CD4-positive, alpha-beta T cell treated with Interleukin-2 at 100 ng/mL for 4 hours (primary cell): Measurements from ENCODE around the gene SOX21.

Source experiments
- DNase-seq: peaks from one replicate; pipeline ENCODE4 v3.0.0-alpha.2; 2020; ENCODE audit warnings: low spot score

Gene SOX21

DNA sequence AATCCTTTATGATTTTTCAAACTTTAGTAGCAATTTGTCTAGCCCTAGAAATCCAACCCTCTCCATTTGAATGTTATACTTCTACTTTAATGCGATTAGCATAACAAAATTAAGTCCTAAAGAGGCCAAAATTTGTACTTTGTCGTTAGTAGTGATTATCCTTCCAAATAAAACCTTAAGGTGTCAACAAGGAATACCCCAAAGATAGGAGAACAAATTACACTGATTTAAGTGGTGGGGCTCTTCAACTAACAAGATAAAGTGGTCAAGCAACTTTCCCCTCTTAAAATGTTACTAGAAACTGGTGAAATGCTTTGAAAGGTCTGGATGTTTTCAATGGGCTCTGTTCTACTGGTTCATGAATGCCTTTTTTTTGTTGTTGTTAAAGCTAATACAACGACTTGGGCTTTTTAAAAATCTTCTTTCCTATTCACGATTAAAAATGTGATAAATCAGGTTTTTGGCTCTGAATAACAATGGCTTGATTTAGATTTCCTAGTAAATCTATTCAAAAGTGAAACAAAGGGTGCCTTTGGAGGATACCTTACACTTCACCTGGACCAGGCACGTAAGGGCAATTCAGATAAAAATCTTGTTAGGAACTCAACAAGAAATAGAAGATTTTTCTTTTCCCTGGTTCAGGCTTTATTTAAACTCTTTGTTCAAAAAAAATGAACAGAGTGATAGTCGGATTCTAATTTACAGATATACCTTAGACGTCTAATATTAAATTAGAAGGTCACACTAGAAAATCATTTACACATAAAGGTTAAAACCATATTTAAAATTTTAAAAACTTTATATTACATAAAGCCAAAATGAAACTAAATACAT is 3.1 kb downstream of the SOX21 start:
- DNase-seq = no peak

DNA sequence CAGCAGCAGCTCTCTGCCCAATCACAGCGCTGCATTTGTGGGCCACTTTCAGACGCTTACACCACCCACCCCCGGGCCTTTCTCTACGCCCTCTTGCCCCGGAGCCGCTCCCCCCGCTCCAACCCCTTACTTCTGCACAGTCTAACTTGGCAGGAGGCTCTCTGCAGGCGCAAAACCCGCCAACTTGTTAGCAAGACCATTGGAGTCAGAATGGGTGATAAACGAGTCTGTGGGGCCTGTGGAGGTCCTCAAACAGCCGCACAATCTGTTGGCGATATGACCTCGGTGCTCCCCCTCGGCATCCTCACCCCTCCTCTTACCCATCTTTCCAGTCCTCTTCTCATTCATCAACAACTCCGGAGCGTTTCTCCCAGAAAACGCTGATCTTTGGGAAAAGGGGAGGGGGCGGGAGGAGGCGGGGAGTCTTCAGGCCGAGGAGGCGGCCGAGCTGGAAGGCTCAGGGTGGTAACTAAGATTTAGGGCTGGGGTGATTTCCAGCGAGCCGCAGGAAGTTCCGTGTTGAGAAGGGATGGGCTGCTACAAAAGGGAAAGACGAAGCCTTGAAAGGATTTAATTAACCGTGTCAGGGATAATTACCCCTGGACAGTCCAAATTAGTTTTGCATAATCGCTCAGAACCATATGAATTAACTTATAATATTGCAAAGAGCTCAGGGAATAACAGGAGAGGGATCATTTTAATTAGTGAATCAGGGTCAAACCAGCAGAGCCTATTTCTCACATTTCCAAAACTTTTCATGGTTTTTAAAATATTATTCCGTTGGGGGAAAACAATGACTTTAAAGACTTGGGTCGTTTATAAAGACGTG is 4.1 kb downstream of the SOX21 start:
- no peak for DNase-seq

DNA sequence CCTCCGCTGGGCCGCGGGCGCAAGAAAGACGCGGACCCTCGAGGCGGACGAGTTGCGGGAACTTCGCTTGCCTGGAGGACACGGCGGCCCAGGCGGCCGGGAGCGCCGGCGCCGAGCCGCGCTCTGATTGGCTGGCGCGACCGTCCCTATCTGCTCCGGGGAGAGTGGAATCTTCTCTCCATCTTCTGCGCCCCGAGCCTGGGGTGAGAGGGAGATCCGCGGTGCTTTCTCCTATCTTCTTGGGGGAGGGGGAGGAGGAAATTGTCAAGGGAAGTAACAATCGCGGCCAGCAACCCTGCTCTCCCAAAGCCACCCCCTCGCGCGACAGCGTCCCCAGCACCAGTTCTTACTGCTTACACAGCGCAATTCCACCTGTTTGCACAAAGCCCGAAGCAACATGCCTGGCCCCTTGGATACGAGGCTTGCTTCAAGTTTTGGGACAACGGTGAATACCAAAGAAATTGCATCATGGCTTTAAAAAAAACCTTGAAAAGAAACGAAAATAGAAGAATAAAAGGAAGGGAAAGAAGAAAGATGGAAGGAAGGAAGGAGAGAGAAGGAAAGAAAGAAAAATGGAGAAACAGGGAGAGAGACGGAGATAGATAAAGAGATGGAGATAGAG is 4.8 kb downstream of the SOX21 start:
- DNase-seq = no peak

DNA sequence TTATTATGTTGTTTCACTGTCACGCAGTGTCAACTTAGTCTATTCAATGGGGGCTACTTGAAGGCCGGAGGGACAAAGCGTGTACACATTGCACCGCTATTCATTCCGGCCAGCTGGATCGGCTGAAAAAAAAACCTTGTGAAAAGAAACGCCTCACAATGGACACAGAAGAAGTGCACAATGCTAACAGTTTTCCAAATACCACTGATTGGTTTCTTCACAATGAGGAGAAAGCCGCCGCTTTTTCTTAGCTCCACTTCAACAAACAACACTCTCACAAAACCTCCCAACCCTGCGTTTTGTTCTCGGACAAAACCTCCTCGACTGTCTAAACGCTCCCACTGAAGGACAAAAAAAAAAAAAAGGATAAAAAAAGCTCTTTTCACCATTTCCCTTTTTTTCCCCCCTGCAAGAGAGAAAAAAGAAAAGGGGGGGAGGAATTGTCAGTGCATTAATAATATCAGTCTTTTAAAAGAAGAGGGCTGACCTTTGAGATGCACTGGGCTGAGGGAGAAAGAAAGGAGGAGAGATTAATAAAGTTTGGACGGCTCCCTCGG is 5.4 kb downstream of the SOX21 start:
- DNase-seq = no peak

DNA sequence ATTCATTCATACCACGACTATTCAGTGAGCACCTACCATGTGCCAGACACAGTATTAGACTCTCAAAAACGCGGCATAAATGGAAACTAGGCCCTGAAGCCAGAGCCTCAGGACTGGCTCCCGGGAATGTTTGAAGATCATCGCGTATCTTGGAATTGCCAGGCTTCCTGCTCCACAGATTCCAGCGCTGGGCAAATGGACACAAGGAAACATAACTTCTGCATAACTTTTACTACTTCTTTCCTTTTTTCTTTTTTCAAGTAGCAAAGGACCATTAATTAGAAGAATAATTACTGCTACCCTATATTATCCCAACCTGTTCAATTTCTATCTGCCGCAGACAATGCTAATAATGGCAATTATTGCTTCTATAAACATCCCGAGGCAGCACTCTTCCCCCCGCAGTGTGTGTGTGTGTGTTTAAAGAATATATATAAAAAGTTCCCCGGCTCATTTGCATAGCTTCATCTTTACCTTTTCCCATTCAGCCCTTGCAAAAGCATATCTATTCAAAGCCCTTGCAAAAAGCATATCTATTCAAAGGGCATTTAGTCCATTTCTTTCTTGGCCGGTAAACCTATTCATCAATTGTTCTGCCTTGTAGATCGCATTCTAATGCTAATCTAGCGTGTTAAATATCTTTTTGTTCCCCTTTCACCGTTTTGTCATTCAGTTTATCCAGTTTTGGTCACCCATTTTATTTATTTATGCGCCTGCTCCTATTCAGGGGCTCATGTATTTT is 6.1 kb downstream of the SOX21 start:
- no peak for DNase-seq

DNA sequence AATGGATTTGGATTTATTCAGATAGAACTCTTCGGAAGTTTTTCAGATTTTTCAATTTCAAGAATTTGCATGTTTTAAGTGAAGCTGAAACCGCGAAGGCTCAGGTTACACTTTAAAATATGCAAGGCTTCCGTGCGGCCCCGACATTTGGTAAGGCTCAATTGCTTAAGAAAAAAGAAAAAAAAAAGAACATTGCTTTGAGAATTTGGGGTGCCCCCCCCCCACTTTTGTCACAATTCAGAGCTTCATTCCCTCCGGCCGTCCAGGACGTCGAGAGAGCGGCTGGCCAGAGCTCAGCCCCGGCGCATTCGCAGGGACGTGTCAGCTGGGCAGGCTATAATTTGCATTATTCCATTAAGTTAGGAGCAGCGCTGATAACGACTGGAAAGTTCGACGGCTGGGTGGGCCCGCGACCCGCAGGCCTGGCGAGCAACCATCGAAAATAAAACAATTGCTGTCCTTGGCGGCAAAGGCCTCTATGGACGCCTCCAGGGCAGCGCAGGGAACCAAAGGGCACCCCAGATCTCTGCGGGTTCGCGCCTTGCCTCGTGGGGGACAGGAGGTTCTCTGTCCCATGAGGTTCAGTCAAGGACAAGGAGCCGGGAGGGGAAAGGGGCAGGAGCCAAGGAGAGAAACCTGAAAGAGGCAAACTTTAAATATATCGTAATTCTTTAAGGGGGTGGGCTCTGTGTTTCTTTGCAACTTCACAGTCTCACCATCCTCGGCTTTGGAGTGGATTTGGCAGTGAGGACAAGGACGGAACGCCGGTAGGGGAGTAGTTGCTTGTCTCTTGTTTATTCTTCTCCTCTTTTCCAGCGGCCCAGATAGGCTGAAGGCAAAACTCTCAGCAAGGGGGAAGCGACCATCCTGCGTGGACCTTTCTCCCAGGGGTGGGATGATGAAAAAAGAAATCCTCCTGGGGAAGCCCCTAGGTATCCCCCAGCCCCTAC is 7.0 kb downstream of the SOX21 start:
- DNase-seq = no peak

DNA sequence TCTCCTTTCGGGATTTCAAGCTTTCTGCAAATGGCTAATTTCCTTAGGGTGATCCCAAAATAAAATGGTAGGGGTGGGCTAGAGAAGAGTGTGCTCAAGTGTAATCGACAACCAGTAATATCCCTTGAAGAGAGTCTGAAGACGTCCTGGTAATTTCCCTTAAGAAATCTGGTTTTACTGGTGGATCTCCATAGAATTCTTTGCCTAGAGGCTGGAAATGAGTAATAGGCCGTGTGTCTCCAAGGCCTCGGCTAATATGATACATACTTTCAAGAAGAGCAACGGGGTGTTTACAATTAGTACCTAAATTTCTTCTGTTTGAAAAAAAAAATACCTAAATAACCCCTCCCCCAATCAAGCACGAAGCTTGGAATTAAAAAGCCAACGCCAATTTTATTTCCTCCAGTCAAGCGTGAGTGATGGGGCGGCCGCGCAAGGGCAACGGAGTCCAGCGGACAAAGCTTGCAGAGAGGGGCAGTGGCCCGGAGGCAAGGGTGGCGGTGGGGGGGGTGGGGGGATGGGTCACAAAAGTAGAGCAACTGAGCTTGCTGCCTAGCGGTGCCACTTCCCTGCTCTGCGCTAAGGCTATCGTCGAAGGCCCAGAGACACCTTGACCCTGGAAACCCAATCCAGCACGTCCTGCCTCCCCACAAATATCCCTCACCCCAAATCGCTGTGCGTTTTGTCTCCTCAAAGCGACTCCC is 7.8 kb downstream of the SOX21 start:
- no peak for DNase-seq

DNA sequence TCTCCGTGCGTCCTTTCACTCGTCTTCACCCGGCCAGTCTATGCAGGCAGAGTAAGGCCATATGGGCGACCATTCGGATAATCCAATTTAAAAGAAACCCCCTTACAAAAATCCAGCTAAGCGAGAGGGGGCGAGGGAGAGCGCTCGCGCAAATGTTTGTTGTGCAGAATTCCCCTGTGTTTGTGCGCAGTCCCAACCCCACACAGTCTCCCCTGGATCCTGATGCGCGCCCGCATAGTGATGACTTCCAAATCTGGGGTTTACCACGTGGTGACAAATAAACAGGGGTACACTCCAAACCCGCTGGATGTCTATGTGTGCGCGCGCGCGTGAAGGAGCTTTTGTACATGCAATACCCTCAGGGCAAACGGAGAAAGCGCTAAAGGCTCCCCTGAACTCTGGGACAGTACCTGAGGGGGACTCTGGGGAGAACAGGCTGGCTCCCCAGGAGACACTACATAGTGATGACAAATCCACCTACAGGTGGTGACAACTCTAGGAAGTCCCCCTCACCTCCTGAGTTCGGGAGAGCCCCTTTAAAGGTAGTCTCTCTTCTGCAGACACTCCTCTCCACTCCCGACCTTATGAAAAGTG is 8.5 kb downstream of the SOX21 start:
- DNase-seq = no peak

DNA sequence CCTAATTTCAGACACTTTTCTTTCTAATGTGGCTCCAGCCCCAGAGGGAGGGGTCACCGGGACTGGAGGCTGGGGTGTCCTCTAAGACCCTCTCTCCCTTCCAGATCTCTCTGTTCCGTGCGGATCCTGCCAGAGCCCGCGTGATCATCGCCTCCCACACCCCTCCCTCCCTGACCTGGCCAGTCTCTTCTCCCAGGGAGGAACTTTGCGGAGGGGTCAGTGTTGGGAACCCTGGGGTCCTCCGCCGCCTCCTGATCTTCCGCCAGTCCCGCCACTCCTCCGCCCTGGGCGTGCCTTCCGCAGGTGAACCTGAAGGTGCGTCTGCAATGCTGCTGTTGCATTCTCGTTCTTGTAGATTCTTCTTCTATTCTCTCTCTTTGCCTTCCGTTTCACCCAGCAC is 9.1 kb downstream of the SOX21 start:
- DNase-seq = no peak

DNA sequence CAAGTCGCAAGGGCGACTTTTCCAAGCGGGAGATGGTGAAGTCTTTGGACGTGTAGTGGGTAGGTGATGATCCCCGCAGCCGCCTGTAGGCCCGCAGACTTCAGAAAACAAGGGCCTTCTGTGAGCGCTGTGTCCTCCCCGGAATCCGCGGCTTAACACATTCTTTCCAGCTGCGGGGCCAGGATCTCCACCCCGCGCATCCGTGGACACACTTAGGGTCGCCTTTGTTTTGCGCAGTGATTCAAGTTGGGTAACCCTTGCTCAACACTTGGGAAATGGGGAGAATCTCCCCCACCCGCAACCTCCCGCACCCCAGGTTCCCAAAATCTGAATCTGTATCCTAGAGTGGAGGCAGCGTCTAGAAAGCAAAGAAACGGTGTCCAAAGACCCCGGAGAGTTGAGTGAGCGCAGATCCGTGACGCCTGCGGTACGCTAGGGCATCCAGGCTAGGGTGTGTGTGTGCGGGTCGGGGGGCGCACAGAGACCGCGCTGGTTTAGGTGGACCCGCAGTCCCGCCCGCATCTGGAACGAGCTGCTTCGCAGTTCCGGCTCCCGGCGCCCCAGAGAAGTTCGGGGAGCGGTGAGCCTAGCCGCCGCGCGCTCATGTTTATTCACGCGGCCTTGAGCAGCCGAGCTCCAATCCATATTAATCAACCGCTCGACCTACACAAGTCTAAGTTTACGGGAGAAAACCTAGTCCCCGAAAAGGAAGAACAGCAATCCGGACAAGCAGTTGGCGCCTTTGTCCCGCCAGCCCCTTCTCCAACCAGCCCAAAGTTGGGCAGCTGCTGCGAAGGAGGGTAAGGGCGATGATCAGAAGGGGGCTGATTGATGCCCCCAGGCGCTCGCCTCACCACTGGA is 9.9 kb downstream of the SOX21 start:
- DNase-seq = no peak

DNA sequence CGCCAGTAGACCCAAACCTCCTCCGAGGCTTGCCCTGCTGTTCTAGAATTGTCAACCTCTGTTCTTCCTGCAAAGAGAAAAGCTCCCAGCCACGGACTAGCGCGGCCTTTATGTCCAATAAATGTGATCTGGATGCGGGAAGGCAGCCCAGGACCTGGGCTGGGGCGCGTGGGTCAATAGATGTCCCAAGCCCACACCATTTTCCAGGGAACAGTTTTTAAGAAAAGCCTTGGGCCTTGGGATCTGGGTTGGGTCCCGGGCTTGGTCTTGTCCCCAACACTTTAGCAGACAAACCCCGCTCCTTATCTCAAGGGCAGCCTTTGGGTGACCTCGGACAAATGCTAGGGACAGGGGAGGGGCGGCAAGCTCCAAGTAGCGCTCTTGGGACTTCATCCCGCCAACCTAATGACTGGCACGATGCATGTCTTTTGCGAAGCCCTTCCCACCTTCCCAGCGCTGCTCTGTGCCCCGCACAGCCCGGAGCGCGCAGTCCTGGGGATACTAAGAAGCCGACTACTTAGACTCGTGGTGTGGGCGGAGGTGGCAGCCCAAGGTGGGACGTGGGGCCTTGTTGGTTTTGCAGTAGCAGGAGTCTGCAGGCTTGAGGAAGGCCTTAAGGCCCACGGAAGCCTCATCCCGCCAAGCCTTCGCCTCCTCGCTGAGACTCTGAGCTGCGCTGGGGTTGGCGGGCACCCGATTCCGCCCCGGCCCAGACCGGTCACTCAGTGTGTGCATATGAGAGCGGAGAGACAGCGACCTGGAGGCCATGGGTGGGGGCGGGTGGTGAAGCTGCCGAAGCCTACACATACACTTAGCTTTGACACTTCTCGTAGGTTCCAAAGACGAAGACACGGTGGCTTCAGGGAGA is 10.8 kb downstream of the SOX21 start:
- no peak for DNase-seq

DNA sequence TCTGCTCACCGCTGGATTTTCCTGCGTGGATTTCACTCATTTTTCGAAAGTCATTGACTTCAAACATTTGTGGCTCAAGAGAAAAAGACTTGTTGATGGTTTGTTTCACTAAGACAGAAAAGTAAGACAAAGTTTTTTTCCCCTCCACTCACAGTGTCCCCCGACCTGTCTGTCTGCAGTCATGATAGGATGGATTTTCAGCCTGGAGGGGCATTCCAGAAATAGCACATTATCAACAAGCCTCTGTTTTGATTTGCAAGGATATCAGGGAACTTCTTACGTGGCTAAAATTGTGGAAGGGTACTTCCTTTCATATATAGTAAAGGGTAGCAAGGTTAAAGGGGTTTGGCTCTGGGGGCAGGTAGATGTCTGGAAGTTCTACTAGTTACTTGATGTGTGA is 11.8 kb downstream of the SOX21 start:
- no peak for DNase-seq

DNA sequence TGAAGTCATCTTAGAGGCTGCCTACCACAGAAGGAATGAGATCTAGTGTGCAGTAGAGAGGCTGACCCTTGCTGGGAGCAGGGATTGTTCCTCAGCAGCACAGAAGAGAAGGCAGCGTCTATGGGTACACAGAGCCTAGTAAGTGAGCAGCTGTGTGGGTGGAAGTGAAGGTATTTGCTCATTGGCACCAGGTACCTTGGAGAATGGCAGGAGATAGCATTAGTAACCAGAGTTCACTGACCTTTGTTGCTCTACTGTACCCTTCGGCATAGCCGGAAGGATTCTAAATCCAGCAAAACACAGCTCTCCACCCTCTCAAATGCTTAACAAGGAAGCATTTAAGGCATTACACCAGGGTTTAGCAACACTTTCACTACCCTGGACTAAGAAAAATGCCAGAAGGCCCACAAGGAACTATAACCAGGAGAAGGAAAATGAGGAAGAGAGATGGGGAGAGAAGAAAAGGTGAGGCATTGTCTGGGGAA is 12.3 kb downstream of the SOX21 start:
- no peak for DNase-seq

DNA sequence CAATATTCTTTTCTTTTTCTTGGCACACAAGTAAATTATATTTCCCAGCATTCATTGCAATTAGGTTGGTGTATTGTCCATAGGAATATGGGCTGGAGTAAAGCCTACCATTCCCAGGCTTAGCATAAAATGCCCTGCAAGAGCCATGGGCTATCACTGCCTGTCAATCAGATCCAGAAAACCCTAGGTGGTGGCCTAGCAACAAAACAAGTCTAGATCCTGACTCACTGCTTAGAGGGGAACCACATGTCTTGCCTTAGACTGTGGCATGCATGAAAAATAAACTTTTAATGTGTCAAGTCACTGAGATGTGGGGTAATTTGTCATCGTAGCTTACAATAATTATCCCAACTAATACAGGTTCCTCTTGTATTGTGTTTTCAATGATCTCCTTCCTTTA is 16.2 kb downstream of the SOX21 start:
- no peak for DNase-seq

DNA sequence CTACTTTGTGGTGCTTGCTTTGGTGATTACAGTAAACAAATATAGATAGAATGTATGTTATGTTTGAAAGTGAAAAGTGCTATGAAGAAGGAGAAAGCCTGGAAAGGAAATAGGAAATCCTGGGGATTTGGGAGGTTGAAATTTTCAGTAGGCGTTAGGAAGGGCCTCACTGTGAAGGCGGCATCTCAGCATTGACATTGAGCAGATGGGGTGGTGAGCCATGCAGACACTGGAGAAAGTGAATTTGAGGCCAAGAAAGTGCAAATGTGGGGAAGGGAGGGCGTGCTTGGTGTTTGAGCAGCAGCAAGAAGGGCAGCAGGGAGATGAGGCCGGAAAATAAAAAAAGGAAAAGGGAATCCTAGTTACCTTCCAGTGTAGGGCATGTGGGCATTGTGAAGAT is 20.3 kb downstream of the SOX21 start:
- no peak for DNase-seq

DNA sequence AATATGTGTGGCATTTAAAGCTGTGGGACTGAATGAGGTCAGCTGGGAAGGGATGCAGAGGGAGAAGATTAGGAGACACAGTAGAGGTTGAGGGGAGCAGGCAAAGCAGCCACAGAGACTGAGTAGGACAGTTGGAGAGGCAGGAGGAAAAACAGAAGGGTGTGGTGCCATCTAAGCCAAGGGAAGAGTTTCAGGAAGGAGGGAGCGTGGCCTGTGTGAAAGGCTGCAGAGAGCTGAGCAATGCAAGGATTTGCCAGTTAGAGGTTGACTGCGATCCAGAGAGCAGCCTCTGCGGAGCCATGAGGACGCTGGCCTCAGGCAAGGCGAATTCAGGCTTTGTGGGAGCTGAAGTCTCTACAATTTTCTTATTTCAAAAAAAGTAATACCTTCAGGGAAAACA is 28.9 kb downstream of the SOX21 start:
- no peak for DNase-seq

DNA sequence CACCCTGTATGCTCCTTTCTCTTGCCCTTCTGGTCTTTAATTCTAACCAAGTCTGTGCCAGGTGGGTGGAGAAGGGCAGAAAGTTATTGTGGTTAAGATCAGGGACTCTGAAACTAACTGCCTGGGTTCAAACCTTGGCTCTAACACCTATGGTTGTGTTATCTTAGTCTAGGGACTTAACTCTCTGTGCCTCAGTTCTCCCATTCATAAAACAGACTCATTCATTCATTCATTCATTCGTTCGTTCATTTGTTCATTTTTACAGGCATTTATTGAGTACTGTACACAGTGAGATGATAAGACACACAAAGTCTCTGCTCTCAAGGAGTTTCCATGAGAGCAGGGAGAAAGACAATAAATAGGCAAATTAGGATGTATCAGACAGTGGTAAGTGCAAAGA is 30.1 kb downstream of the SOX21 start:
- no peak for DNase-seq

DNA sequence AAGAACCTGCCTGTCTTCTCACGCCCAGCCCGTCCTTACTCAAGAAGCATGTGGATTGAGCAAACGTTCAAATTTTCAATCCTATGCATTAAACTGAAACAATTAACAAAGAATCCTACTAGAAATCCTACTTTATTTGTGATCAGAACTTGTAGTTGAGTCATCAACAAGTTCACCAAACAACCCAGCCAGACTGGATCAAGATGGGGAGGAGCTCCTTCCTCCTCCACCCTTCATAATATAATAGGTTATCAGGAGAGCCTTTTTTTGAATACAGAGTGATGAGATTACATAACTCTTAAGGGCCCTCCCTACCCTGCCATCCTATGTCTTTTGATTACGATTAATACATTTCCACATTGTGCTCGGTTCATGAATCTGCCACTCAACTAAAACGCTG is 32.7 kb downstream of the SOX21 start:
- DNase-seq = no peak
